Activated naive CD8-positive, alpha-beta T cell treated with anti-CD3 and anti-CD28 coated beads, Interleukin-2, amount 10 ng/mL, durations not matched to agents 7 days and 5 days (primary cell): ENCODE results near the gene FNDC3B. TPM values are rescaled to one million over a fixed set of nuclear protein-coding genes. Genes with fewer than 3 reads are reported as not detected.
"Not testable (repeated sequence)": the region's sequence is repeated elsewhere in the genome, so short reads cannot be mapped to it uniquely, and the experiment has no call there.

Experiments used
- ATAC-seq: fragments of 150-1000 bp; cut with Tn5 transposase; one replicate; pipeline ENCODE4 v1.10.0; 2021; ENCODE audit warnings: low read depth, moderate library complexity
- POLR2A ChIA-PET: fragments of 350-600 bp; sonication (Branson Sonifier 250); formaldehyde crosslinking; loops from one replicate; lab custom pipeline; 2021; ENCODE audit warnings: antibody characterized with exemption; lab: Charles Lee
- DNase-seq: peaks from one replicate; pipeline ENCODE4 v3.0.0; 2021
- H3K27ac Mint-ChIP-seq: one replicate; pipeline ENCODE4 v1.8.0; 2022; ENCODE audit warnings: mild to moderate bottlenecking, mixed read lengths
- H3K27me3 Mint-ChIP-seq: one replicate; pipeline ENCODE4 v1.8.0; 2022; ENCODE audit warnings: mild to moderate bottlenecking, moderate library complexity, mixed read lengths
- H3K36me3 Mint-ChIP-seq: one replicate; pipeline ENCODE4 v1.8.0; 2021; ENCODE audit warnings: mild to moderate bottlenecking, mixed read lengths
- H3K4me1 Mint-ChIP-seq: one replicate; pipeline ENCODE4 v1.8.0; 2021; ENCODE audit warnings: mixed read lengths
- H3K4me3 Mint-ChIP-seq: one replicate; pipeline ENCODE4 v1.8.0; 2022; ENCODE audit warnings: mild to moderate bottlenecking, moderate library complexity, mixed read lengths
- H3K9me3 Mint-ChIP-seq: one replicate; pipeline ENCODE4 v1.8.0; 2021; ENCODE audit warnings: mixed read lengths
- total RNA-seq, 2 experiments: library from RNA; stranded (reverse); gene quantifications; one replicate each; pipeline ENCODE4 v1.2.3, GENCODE V29; 2021

Gene FNDC3B
- total RNA-seq, 2 experiments from 2014 or later, result 15.8 to 16.3 TPM

GRCh38 chr3:172355836-172356235 lies 316.5 kb downstream of the FNDC3B start:
- Mint-ChIP-seq H3K36me3 (peaks cover 6% of the 10 kb centered on the region), H3K4me1 (peaks cover 5% of the 10 kb centered on the region), H3K27ac (no peak overlapping the region), H3K27me3 (no peaks in the 10 kb centered on the region), H3K4me3 (no peak overlapping the region), H3K9me3 (peaks cover 2% of the 10 kb centered on the region)
- DNase-seq, result no peak
- POLR2A ChIA-PET, result no interaction called here
- no peak for ATAC-seq

GRCh38 chr3:172356427-172356826 lies 317.0 kb downstream of the FNDC3B start:
- no peaks in the 10 kb centered on the region for H3K4me1 Mint-ChIP-seq
- no peak overlapping the region for H3K27ac Mint-ChIP-seq
- H3K9me3 Mint-ChIP-seq, result peaks cover 5% of the 10 kb centered on the region
- no peak for ATAC-seq
- no peak overlapping the region for H3K4me3 Mint-ChIP-seq
- H3K36me3 Mint-ChIP-seq, result peaks cover 7% of the 10 kb centered on the region
- POLR2A ChIA-PET, result no interaction called here
- H3K27me3 Mint-ChIP-seq, result no peaks in the 10 kb centered on the region
- DNase-seq, result no peak

DNA sequence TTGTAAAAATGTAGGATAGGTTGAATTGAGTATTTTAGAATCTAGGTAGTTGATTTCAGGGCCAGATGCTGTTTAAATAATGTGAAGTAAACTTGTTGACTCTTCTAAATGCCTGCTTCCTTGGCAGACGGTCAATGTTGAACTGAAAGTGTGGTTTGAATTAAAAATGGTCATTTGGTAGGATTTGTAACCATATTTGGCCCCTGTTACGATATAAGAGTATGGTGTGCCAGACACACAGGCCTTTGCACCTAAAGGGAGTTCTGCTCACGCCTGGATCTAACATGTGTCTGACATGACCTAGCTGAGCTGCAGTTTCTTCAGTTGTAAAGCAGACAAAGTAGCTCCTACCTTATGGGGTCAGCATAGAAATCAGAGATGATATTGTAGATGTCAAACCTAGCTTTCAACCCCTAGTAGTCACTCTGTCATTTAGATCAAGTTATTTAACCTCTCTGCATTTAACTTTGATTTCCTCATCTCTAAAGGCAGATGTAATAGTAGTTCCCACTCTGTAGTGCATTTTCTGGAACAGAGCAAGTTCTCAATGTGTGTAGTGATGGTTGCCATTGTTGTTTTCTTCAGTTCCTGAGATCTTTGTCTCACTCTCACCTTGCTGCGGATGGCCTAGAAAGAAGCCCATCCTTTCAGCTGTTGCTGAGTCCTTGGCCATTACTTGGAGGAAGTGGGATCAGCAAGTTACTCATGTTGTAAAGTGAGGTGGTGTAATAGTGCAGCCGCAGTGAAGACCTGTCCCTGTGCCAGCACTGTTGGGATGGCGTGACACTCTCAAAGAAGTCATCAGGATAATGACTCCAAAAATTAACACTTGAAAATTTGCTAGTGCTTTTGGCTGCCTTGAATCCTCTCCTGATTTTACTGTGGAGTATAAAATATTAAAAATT lies 318.7 kb downstream of the FNDC3B start:
- DNase-seq (no peak), ATAC-seq (no peak)
- Mint-ChIP-seq H3K4me3 (no peak overlapping the region), H3K27ac (no peak overlapping the region), H3K9me3 (peaks cover 5% of the 10 kb centered on the region), H3K27me3 (no peaks in the 10 kb centered on the region), H3K36me3 (peaks cover 11% of the 10 kb centered on the region), H3K4me1 (no peaks in the 10 kb centered on the region)
- POLR2A ChIA-PET, result no interaction called here

- ATAC-seq (no peak), DNase-seq (no peak)
- no peaks in the 10 kb centered on the region for H3K4me1 Mint-ChIP-seq
- peaks cover 12% of the 10 kb centered on the region for H3K36me3 Mint-ChIP-seq
- POLR2A ChIA-PET, result no interaction called here
- H3K27ac Mint-ChIP-seq, result no peak overlapping the region
- H3K27me3 Mint-ChIP-seq, result no peaks in the 10 kb centered on the region
- H3K4me3 Mint-ChIP-seq, result no peak overlapping the region
- H3K9me3 Mint-ChIP-seq, result peaks cover 5% of the 10 kb centered on the region
Observed at GRCh38 chr3:172359231-172359630, 319.9 kb downstream of the FNDC3B start.

- peaks cover 5% of the 10 kb centered on the region for H3K9me3 Mint-ChIP-seq
- DNase-seq (no peak), ATAC-seq (no peak)
- H3K4me1 Mint-ChIP-seq, result no peaks in the 10 kb centered on the region
- H3K27ac Mint-ChIP-seq, result no peak overlapping the region
- H3K27me3 Mint-ChIP-seq, result no peaks in the 10 kb centered on the region
- H3K36me3 Mint-ChIP-seq, result peaks cover 12% of the 10 kb centered on the region
- POLR2A ChIA-PET, result no interaction called here
- no peak overlapping the region for H3K4me3 Mint-ChIP-seq
Observed at GRCh38 chr3:172359996-172360395, 320.6 kb downstream of the FNDC3B start.

DNA sequence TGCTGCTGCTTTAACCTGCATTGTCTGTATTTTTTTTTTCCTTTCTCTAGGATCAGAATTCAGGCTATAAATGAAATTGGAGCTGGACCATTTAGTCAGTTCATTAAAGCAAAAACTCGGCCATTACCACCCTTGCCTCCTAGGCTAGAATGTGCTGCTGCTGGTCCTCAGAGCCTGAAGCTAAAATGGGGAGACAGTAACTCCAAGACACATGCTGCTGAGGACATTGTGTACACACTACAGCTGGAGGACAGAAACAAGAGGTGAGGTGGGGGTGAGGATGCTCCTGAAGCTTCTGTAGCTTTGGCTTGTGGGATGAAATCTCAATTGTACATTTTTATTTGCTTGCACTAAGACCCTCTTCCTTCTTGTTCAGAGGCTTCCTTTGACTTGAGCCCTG lies 323.2 kb downstream of the FNDC3B start:
- no peak for DNase-seq
- no peaks in the 10 kb centered on the region for H3K27me3 Mint-ChIP-seq
- H3K4me1 Mint-ChIP-seq, result no peaks in the 10 kb centered on the region
- H3K36me3 Mint-ChIP-seq, result peaks cover 12% of the 10 kb centered on the region
- H3K27ac Mint-ChIP-seq, result no peak overlapping the region
- POLR2A ChIA-PET, result no interaction called here
- peaks cover 5% of the 10 kb centered on the region for H3K9me3 Mint-ChIP-seq
- no peak overlapping the region for H3K4me3 Mint-ChIP-seq
- ATAC-seq, result no peak

- Mint-ChIP-seq H3K4me1 (no peaks in the 10 kb centered on the region), H3K36me3 (peaks cover 12% of the 10 kb centered on the region), H3K9me3 (peaks cover 5% of the 10 kb centered on the region), H3K27ac (no peak overlapping the region), H3K27me3 (no peaks in the 10 kb centered on the region), H3K4me3 (no peak overlapping the region)
- DNase-seq (no peak), ATAC-seq (no peak)
- POLR2A ChIA-PET, result no interaction called here
Observed at GRCh38 chr3:172364374-172365027, 325.1 kb downstream of the FNDC3B start.

DNA sequence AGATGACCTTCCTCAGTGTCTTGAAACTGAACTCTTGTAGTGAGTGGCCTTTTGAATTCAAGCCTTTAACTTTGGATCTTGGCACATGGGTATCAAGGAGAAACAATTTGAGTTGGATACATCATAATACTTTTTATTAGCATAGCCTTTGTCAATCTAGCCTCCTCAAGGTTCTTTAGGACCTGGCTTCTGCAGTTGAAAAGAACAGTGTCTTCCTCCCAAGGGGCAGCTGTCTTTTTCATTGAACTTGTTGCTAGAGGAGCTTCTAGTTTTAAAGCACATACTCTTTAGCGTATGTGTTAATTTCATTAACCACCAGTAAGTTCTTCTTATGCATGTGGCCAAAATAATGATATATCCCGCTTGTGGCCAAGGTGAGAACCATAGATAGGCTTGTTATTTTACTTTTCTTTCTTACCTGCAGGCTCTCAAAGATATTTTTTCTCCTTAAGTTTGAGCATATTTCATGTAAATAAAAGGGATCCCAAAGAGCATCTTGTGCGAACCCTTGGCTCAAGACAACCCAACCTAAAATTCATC lies 325.7 kb downstream of the FNDC3B start:
- ATAC-seq (no peak), DNase-seq (no peak)
- Mint-ChIP-seq H3K4me1 (no peaks in the 10 kb centered on the region), H3K36me3 (peaks cover 12% of the 10 kb centered on the region), H3K9me3 (peaks cover 5% of the 10 kb centered on the region), H3K27me3 (no peaks in the 10 kb centered on the region), H3K4me3 (no peak overlapping the region), H3K27ac (no peak overlapping the region)
- POLR2A ChIA-PET, result no interaction called here

DNA sequence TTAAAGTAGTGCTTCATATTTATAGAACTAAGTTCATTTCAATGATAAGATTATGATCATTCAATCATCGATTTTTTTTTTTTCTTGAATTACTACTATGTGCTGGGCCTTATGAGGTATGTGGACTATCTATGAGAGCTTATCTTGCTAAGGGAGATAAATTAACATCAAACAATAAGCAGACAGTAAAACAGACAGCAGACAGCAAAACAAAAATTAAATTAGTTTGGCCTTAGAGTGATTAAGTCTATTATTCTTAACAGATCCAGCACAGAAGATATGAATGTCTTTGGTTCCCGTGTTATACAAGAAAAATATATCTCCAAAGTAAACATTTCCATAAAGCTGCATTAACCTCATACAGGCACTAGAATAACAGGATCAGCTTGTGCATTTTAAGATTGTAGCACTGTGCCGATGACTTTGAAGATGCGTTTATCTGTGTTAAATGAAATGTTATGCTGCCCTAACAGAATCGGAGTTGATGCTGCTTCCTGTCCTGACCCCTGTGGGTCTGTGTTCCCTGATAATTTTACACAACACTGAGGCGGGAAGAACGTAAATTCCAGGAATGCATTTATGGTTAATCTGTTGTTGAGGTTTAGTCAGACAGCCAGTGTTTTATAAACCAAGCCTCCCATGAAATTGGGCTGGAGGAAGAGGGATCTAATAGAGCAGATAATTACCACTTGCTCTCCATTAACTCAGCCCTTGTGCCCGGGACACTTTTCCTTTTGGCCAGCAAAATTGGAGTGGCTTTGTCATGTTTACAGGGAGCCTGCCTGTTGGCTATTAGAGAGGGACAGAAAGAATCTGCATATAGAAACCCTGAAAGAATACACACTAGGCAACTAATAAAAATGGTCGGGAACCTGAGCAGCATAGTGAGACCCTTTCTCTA lies 328.1 kb downstream of the FNDC3B start:
- POLR2A ChIA-PET, result no interaction called here
- Mint-ChIP-seq H3K4me1 (no peaks in the 10 kb centered on the region), H3K27ac (no peak overlapping the region), H3K9me3 (no peaks in the 10 kb centered on the region), H3K27me3 (no peaks in the 10 kb centered on the region), H3K36me3 (peaks cover 5% of the 10 kb centered on the region), H3K4me3 (no peak overlapping the region)
- ATAC-seq (no peak), DNase-seq (no peak)

DNA sequence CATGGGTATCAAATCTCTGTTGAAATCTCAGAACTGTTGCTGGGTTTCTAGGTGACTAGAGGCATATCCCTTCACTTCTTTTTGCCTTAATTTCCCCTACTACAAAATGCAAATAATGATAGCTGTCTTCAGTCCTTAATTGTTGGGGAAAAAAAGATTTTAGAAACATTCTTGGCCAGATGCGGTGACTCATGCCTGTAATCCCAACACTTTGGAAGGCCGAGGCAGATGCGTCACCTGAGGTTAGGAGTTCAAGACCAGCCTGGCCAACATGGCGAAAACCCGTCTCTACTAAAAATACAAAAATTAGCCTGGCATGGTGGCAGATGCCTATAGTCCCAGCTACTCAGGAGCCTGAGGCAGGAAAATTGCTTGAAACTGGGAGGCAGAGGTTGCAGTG lies 329.2 kb downstream of the FNDC3B start:
- H3K4me3 Mint-ChIP-seq, ATAC-seq, DNase-seq, H3K9me3 Mint-ChIP-seq, H3K27ac Mint-ChIP-seq, POLR2A ChIA-PET, H3K36me3 Mint-ChIP-seq, H3K4me1 Mint-ChIP-seq, H3K27me3 Mint-ChIP-seq: not testable (repeated sequence)

- no peaks in the 10 kb centered on the region for H3K27me3 Mint-ChIP-seq
- POLR2A ChIA-PET, result no interaction called here
- H3K36me3 Mint-ChIP-seq, result no peaks in the 10 kb centered on the region
- DNase-seq (no peak), ATAC-seq (no peak)
- H3K4me1 Mint-ChIP-seq, result no peaks in the 10 kb centered on the region
- no peak overlapping the region for H3K4me3 Mint-ChIP-seq
- H3K27ac Mint-ChIP-seq, result no peak overlapping the region
- no peaks in the 10 kb centered on the region for H3K9me3 Mint-ChIP-seq
Observed at GRCh38 chr3:172369590-172370259, 330.3 kb downstream of the FNDC3B start.

DNA sequence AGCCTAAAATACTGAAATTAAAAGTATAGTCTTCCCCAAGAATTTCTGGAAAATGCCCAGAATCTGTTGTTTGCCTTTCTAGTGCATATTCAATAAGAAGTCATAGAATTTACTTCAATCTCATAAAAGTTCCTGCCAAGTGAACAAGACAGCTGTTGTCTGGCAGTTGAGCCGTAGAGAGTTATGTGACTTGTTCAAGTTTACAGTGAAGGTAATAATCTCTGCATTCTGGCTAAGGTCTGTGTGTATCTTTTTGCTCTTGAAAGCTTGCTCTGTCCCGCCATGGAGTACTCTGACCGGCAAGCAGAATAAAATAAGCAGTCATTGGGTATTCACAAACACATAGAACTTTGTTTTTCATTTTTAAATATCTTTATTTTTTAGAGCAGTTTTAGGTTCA lies 331.0 kb downstream of the FNDC3B start:
- no peaks in the 10 kb centered on the region for H3K27me3 Mint-ChIP-seq
- DNase-seq, result no peak
- H3K9me3 Mint-ChIP-seq, result no peaks in the 10 kb centered on the region
- no peak overlapping the region for H3K4me3 Mint-ChIP-seq
- POLR2A ChIA-PET, result no interaction called here
- no peak for ATAC-seq
- H3K4me1 Mint-ChIP-seq, result no peaks in the 10 kb centered on the region
- H3K27ac Mint-ChIP-seq, result no peak overlapping the region
- no peaks in the 10 kb centered on the region for H3K36me3 Mint-ChIP-seq

DNA sequence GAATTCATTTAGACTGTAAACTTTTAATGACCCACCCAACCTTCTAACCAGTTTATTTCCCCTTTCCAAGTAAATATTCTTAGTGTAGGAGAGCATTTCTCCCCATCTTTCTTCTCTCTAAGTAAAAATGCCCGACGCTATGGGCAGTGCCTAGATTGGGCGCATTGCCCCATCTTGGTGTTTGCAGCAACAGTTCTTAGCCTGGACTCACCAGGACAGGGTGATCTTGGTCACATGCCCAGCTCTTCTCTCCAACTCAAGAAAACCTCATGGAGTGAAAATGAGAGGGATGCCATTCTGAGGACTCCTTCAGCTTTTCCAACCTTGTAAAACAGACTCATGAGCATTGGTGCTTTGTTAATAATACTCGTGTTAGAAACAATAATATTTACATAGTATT lies 332.2 kb downstream of the FNDC3B start:
- DNase-seq (no peak), ATAC-seq (no peak)
- no peaks in the 10 kb centered on the region for H3K27me3 Mint-ChIP-seq
- no peaks in the 10 kb centered on the region for H3K4me1 Mint-ChIP-seq
- no peaks in the 10 kb centered on the region for H3K36me3 Mint-ChIP-seq
- H3K27ac Mint-ChIP-seq, result no peak overlapping the region
- no peak overlapping the region for H3K4me3 Mint-ChIP-seq
- POLR2A ChIA-PET, result no interaction called here
- H3K9me3 Mint-ChIP-seq, result no peaks in the 10 kb centered on the region
